PC-3 (cell line): ENCODE results near the gene ZBTB46. TPM values are rescaled to one million over a fixed set of nuclear protein-coding genes. Genes with fewer than 3 reads are reported as not detected.

Experiments used
- ATAC-seq: fragments of 200-7000 bp; cut with Tn5 transposase; 2 replicates; pipeline ENCODE4 v1.9.1; 2020; ENCODE audit warnings: mild to moderate bottlenecking, moderate library complexity
- BruUV-seq: library from RNA; stranded (reverse); fragments of 400-500 nt; replicated peaks from 2 replicates; lab custom pipeline; 2021; lab: Mats Ljungman, UMichigan
- CTCF ChIA-PET: fragments of 300-600 bp; sonication (Branson Sonifier 250); formaldehyde crosslinking; loops from one replicate; lab custom pipeline; 2022; ENCODE audit warnings: antibody characterized with exemption; lab: Charles Lee
- POLR2A ChIA-PET: fragments of 300-600 bp; sonication (Branson Sonifier 250); formaldehyde crosslinking; loops from one replicate; lab custom pipeline; 2022; ENCODE audit warnings: antibody characterized with exemption; ENCODE audit not compliant: unreplicated experiment; lab: Charles Lee
- DNase-seq: peaks from one replicate; pipeline ENCODE4 v3.0.0-alpha.2; 2015
- H2AFZ ChIP-seq: fragments of 300-600 bp; sonication (generic); 2 replicates; pipeline ENCODE4 v1.6.0; 2016; ENCODE audit warnings: antibody characterized with exemption, low read length
- H3F3A ChIP-seq: fragments of 300-600 bp; sonication (generic); one replicate; pipeline ENCODE4 v1.6.0; 2017; ENCODE audit warnings: antibody characterized with exemption, low read length, control low read depth, mild to moderate bottlenecking; ENCODE audit not compliant: unreplicated experiment
- H3K27ac ChIP-seq: fragments of 300-600 bp; sonication (generic); 2 replicates; pipeline ENCODE4 v1.5.1; 2016; ENCODE audit warnings: mild to moderate bottlenecking, low read length
- H3K27me3 ChIP-seq: fragments of 300-600 bp; sonication (generic); 2 replicates; pipeline ENCODE4 v1.6.1; 2016; ENCODE audit warnings: low read length, mixed read lengths
- H3K36me3 ChIP-seq: fragments of 300-600 bp; sonication (generic); 2 replicates; pipeline ENCODE4 v1.6.1; 2016; ENCODE audit warnings: low read depth, mixed run types, low read length, mixed read lengths
- H3K4me1 ChIP-seq: fragments of 300-600 bp; sonication (generic); 2 replicates; pipeline ENCODE4 v1.5.1; 2016; ENCODE audit warnings: low read length; ENCODE audit not compliant: insufficient read depth
- H3K4me2 ChIP-seq: fragments of 300-600 bp; sonication (generic); 2 replicates; pipeline ENCODE4 v1.6.0; 2016; ENCODE audit warnings: low read length
- H3K4me3 ChIP-seq: fragments of 300-600 bp; sonication (generic); 2 replicates; pipeline ENCODE4 v1.5.1; 2016; ENCODE audit warnings: mild to moderate bottlenecking, low read length, mixed read lengths
- H3K79me2 ChIP-seq: fragments of 300-600 bp; sonication (generic); 2 replicates; pipeline ENCODE4 v1.6.1; 2017; ENCODE audit warnings: low read length, mixed read lengths
- H3K9ac ChIP-seq: fragments of 300-600 bp; sonication (generic); 2 replicates; pipeline ENCODE4 v1.6.0; 2016; ENCODE audit warnings: mild to moderate bottlenecking, low read length
- H3K9me2 ChIP-seq: fragments of 300-600 bp; sonication (generic); replicated peaks from 2 replicates; pipeline ENCODE4 v1.6.1; 2016; ENCODE audit warnings: mixed run types, low read length, mixed read lengths
- H3K9me3 ChIP-seq: fragments of 300-600 bp; sonication (generic); 2 replicates; pipeline ENCODE4 v1.6.1; 2016; ENCODE audit warnings: low read length, mixed read lengths
- H4K20me1 ChIP-seq: fragments of 300-600 bp; sonication (generic); 2 replicates; pipeline ENCODE4 v1.6.1; 2016; ENCODE audit warnings: low read length, mixed read lengths
- EZH2 ChIP-seq: fragments of 300-600 bp; sonication (generic); IDR thresholded peaks from one replicate; pipeline ENCODE4 v1.6.1; 2017; ENCODE audit warnings: antibody characterized with exemption, mild to moderate bottlenecking, low read length; ENCODE audit not compliant: unreplicated experiment
- EZH2phosphoT487 ChIP-seq: fragments of 300-600 bp; sonication (generic); IDR thresholded peaks from 2 replicates; pipeline ENCODE4 v1.6.1; 2018; ENCODE audit warnings: mild to moderate bottlenecking, antibody characterized with exemption, low read length, borderline replicate concordance
- intact Hi-C: fragments of 100-400 bp; cut with micrococcal nuclease; formaldehyde crosslinking; loops from 2 replicates; pipeline ENCODE4 v1.9.0; 2023
- total RNA-seq: library from RNA; depleted of rRNA; stranded (reverse); fragments of >200 nt; gene quantifications from 2 replicates; pipeline ENCODE4 v1.2.3, GENCODE V29; 2014
- TF ChIP-seq, protein P1 (sequence below): fragments of 300-600 bp; sonication (generic); conservative IDR thresholded peaks from 2 replicates; pipeline ENCODE4 v1.5.1; 2017; ENCODE audit warnings: antibody characterized with exemption, low read depth, mild to moderate bottlenecking, low read length

ZBTB46 gene
- total RNA-seq, 1 experiment from 2014 or later: 7.3 TPM

DNA sequence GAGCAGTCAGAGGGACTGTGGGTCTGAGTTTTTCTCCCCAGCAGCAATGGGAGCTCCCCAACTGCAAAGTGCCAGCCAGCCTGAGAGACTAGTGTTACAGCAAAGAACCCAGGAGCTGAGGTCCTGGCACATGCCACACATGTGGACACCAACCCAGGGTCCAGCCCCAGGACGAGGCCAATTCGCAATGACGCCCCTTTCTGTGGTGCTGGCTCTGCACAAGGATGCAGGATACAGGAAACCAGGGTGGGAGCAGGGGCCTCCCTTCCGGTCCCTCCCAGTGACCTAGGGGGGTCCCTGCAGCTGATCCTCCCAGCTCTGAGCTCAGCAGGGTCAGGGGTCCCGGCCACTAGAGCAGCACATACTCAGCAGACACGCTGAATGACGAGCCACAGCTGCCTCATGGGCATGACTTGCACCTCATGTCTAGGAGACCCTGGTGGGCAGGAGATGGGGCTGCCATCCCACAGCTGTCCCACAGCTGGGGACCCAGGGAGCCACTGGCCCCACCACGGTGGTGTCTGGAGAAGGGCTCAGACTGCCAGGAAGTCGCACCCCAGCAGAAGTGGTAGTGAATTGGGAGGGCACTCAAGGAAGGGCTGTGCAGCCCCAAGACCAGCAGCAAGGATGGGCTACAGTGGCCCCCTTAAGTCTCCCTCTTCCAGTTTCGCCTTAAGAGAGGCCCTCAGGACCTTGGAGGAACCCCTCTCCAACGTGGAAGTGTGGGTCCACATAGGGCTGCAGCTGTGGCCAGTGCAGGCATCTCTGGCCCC is 126.9 kb downstream of the ZBTB46 start:
- peaks cover 30% of the 10 kb centered on the region for H3K36me3 ChIP-seq
- no peaks in the 10 kb centered on the region for H3K9me2 ChIP-seq
- H2AFZ ChIP-seq: no peak overlapping the region
- CTCF ChIA-PET: no interaction called here
- H3K4me3 ChIP-seq: no peak overlapping the region
- no peaks in the 10 kb centered on the region for H3K27me3 ChIP-seq
- intact Hi-C loops: no loop called here
- no TSS peak for BruUV-seq
- no peaks in the 10 kb centered on the region for H3F3A ChIP-seq
- ATAC-seq (no peak), DNase-seq (no peak)
- no peak overlapping the region for H3K27ac ChIP-seq
- peaks cover 23% of the 10 kb centered on the region for H3K4me1 ChIP-seq
- H3K4me2 ChIP-seq: no peak overlapping the region
- H3K9me3 ChIP-seq: no peaks in the 10 kb centered on the region
- H3K9ac ChIP-seq: no peak overlapping the region
- H3K79me2 ChIP-seq: peaks cover 46% of the 10 kb centered on the region
- no peaks in the 10 kb centered on the region for H4K20me1 ChIP-seq
- TF ChIP-seq EZH2phosphoT487 (no peak), EZH2 (no peak)
- TF ChIP-seq, protein P1, sequence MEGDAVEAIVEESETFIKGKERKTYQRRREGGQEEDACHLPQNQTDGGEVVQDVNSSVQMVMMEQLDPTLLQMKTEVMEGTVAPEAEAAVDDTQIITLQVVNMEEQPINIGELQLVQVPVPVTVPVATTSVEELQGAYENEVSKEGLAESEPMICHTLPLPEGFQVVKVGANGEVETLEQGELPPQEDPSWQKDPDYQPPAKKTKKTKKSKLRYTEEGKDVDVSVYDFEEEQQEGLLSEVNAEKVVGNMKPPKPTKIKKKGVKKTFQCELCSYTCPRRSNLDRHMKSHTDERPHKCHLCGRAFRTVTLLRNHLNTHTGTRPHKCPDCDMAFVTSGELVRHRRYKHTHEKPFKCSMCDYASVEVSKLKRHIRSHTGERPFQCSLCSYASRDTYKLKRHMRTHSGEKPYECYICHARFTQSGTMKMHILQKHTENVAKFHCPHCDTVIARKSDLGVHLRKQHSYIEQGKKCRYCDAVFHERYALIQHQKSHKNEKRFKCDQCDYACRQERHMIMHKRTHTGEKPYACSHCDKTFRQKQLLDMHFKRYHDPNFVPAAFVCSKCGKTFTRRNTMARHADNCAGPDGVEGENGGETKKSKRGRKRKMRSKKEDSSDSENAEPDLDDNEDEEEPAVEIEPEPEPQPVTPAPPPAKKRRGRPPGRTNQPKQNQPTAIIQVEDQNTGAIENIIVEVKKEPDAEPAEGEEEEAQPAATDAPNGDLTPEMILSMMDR: no peak
- POLR2A ChIA-PET: no interaction called here

DNA sequence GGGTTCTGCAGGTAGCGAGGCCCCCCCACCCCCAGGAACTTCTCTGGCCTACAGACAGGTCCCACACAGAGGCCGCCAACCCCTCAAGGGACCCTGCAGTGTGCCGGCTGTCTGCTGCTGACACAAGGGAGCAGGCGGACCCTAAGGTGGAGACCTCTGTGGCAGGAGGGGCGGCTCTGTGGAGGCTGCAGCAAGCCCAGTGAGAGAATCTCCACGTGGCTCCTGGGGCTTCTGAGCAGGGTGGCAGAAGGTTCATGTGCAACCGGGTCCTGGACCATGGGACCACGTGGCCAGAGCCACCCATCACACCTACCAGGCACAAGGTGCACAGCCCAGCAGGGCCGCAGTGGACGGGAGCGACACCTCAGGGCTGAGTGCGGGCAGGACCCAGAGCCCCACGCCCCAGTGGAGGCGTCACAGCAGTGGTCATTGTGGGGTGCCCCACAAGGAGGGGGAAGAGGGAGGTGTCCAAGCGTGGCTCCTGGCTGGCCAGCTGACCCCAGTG is 127.5 kb downstream of the ZBTB46 start:
- TF ChIP-seq, protein P1: no peak
- TF ChIP-seq EZH2phosphoT487: no peak
- no peak for TF ChIP-seq EZH2
- H3K4me3 ChIP-seq: no peak overlapping the region
- H4K20me1 ChIP-seq: no peaks in the 10 kb centered on the region
- H3K4me2 ChIP-seq: no peak overlapping the region
- CTCF ChIA-PET: no interaction called here
- no peaks in the 10 kb centered on the region for H3K27me3 ChIP-seq
- H3K9me3 ChIP-seq: no peaks in the 10 kb centered on the region
- no peaks in the 10 kb centered on the region for H3F3A ChIP-seq
- BruUV-seq: no TSS peak
- no peak overlapping the region for H2AFZ ChIP-seq
- H3K9me2 ChIP-seq: no peaks in the 10 kb centered on the region
- intact Hi-C loops: no loop called here
- H3K36me3 ChIP-seq: peaks cover 28% of the 10 kb centered on the region
- no peak overlapping the region for H3K27ac ChIP-seq
- POLR2A ChIA-PET: no interaction called here
- no peak for ATAC-seq
- peaks cover 24% of the 10 kb centered on the region for H3K4me1 ChIP-seq
- H3K9ac ChIP-seq: no peak overlapping the region
- DNase-seq: no peak
- H3K79me2 ChIP-seq: peaks cover 40% of the 10 kb centered on the region
